A549 (cell line): ENCODE results near the gene ATP5IF1. TPM values are rescaled to one million over a fixed set of nuclear protein-coding genes. Genes with fewer than 3 reads are reported as not detected.
A peak's percentile ranks its signal among the peaks of the same experiment; 100 is the strongest.

ENCODE experiments used
- ATAC-seq, 2 experiments: fragments of 200-7000 bp in 1 of 2; fragments of >200 bp in 1 of 2; cut with Nextera tagmentation in 1 of 2; cut with Tn5 transposase in 1 of 2; 3 replicates each; pipeline versions ENCODE4 v1.8.0 to v1.9.1; 2018 to 2020; ENCODE audit warnings: mild to moderate bottlenecking in 1 of 2, moderate library complexity in 1 of 2
- CTCF ChIA-PET: fragments of 300-600 bp; sonication (Branson Sonifier 250); formaldehyde crosslinking; extraction: SDS; loops from one replicate; lab custom pipeline; 2021; ENCODE audit warnings: antibody characterized with exemption, inconsistent platforms; lab: Yijun Ruan, JAX
- POLR2A ChIA-PET: fragments of 350-600 bp; formaldehyde crosslinking; extraction: SDS; loops from one replicate; lab custom pipeline; 2021; ENCODE audit warnings: antibody characterized with exemption, inconsistent platforms; lab: Yijun Ruan, JAX
- DNase-seq, 2 experiments: peaks; one replicate each; pipeline versions ENCODE4 v3.0.0 to v3.0.0-alpha.2; 2011 to 2016; ENCODE audit warnings: low read depth in 1 of 2, low spot score in 1 of 2
- FAIRE-seq: peaks from 2 replicates; lab custom pipeline; 2011; peaks lifted over from hg19 to GRCh38; lab: Jason Lieb, UNC
- H3K27ac ChIP-seq, 2 experiments: fragments of >200 bp; sonication (Bioruptor Twin); formaldehyde crosslinking; 3 replicates each; pipeline ENCODE4 v1.5.1; 2016 to 2017
- H3K4me1 ChIP-seq: fragments of >200 bp; sonication (Bioruptor Twin); formaldehyde crosslinking; 3 replicates; pipeline ENCODE4 v1.6.1; 2016
- H3K4me2 ChIP-seq: fragments of >200 bp; sonication (Bioruptor Twin); formaldehyde crosslinking; 3 replicates; pipeline ENCODE4 v1.6.1; 2016
- H3K4me3 ChIP-seq: fragments of >200 bp; sonication (Bioruptor Twin); formaldehyde crosslinking; 3 replicates; pipeline ENCODE4 v1.5.1; 2016
- H3K9me3 ChIP-seq: fragments of >200 bp; sonication (Bioruptor Twin); formaldehyde crosslinking; 3 replicates; pipeline ENCODE4 v1.6.1; 2016
- BHLHE40 ChIP-seq: IDR thresholded peaks from 2 replicates; pipeline ENCODE4 v1.6.1; 2012; ENCODE audit warnings: low read depth, low read length, inconsistent platforms
- CEBPB ChIP-seq, 2 experiments: fragments of >200 bp in 1 of 2; sonication (Bioruptor Twin) in 1 of 2; formaldehyde crosslinking in 1 of 2; IDR thresholded peaks; 2 replicates each; pipeline ENCODE4 v1.6.1; 2012 to 2016
- CTCF ChIP-seq: fragments of >200 bp; sonication (Bioruptor Twin); formaldehyde crosslinking; IDR thresholded peaks from 3 replicates; pipeline ENCODE4 v1.5.1; 2016
- EHF ChIP-seq: fragments of 250-450 bp; sonication (Bioruptor Pico); IDR thresholded peaks from 2 replicates; pipeline ENCODE4 v1.5.0; 2020; ENCODE audit warnings: mild to moderate bottlenecking
- EP300 ChIP-seq, 2 experiments: fragments of >200 bp; sonication (Bioruptor Twin); formaldehyde crosslinking; IDR thresholded peaks; 2 replicates in 1 of 2; 3 replicates in 1 of 2; pipeline ENCODE4 v1.6.1; 2016 to 2017
- FOSL2 ChIP-seq, 2 experiments: fragments of 450-650 bp in 1 of 2; fragments of >200 bp in 1 of 2; sonication (Bioruptor Twin) in 1 of 2; formaldehyde crosslinking; IDR thresholded peaks; 2 replicates each; pipeline versions ENCODE4 v1.5.0 to v1.6.1; 2016 to 2020; ENCODE audit warnings: mild to moderate bottlenecking in 1 of 2, moderate library complexity in 1 of 2
- JUN ChIP-seq, 2 experiments: fragments of >200 bp; sonication (Bioruptor Twin); formaldehyde crosslinking; IDR thresholded peaks; 2 replicates in 1 of 2; 3 replicates in 1 of 2; pipeline ENCODE4 v1.6.1; 2016 to 2017
- KDM5A ChIP-seq: fragments of 200-600 bp; sonication (generic); IDR thresholded peaks from 2 replicates; pipeline ENCODE4 v1.6.1; 2016; ENCODE audit warnings: antibody characterized with exemption, mild to moderate bottlenecking
- PHF8 ChIP-seq: fragments of 200-600 bp; sonication (generic); IDR thresholded peaks from 2 replicates; pipeline ENCODE4 v1.6.1; 2016; ENCODE audit warnings: low read depth, mild to moderate bottlenecking, antibody characterized with exemption, moderate library complexity, borderline replicate concordance
- RAD21 ChIP-seq, 2 experiments: fragments of >200 bp in 1 of 2; sonication (Bioruptor Twin) in 1 of 2; formaldehyde crosslinking in 1 of 2; IDR thresholded peaks in 1 of 2; conservative IDR thresholded peaks in 1 of 2; 2 replicates in 1 of 2; 3 replicates in 1 of 2; pipeline ENCODE4 v1.6.1; 2012 to 2018; ENCODE audit warnings: inconsistent platforms in 1 of 2
- RARB ChIP-seq: fragments of 250-450 bp; sonication (Bioruptor Pico); IDR thresholded peaks from 2 replicates; pipeline ENCODE4 v1.8.0; 2021; ENCODE audit warnings: mild to moderate bottlenecking, moderate library complexity
- ZFP36 ChIP-seq: fragments of 450-650 bp; IDR thresholded peaks from 2 replicates; pipeline ENCODE4 v1.6.1; 2014; ENCODE audit warnings: borderline replicate concordance; ENCODE audit not compliant: partially characterized antibody
- ZSCAN20 ChIP-seq: fragments of 250-450 bp; sonication (Bioruptor Pico); IDR thresholded peaks from 2 replicates; pipeline ENCODE4 v1.8.0; 2022; ENCODE audit warnings: mild to moderate bottlenecking, moderate library complexity
- WGBS: methylation state at CpG from one replicate; pipeline ENCODE4 v1.1.6; 2017; ENCODE audit errors: missing lambda C conversion rate; 5-methylcytosine and 5-hydroxymethylcytosine counted together
- polyA plus RNA-seq, 4 experiments: library from polyadenylated mRNA; depleted of rRNA in 3 of 4; stranded (reverse); fragments of >200 nt; fragmentation: RNase III in 1 of 4; extraction: RNeasy Plus Mini Kit Qiagen cat#74134 plus additional on column Dnase treatment in 1 of 4; gene quantifications; 2 replicates in 3 of 4; 3 replicates in 1 of 4; pipeline ENCODE4 v1.2.3, GENCODE V29; 2011 to 2017
- TF ChIP-seq, protein P1 (sequence below): fragments of >200 bp; sonication (Bioruptor Twin); formaldehyde crosslinking; IDR thresholded peaks from 2 replicates; pipeline ENCODE4 v1.6.1; 2016
- TF ChIP-seq, protein P2 (sequence below): fragments of >200 bp; sonication (Bioruptor Twin); formaldehyde crosslinking; IDR thresholded peaks from 3 replicates; pipeline ENCODE4 v1.6.1; 2016

ATP5IF1 gene
- polyA plus RNA-seq, 2 of the 4 experiments (the other 2 are of a cell fraction), result 178 to 234 TPM

DNA sequence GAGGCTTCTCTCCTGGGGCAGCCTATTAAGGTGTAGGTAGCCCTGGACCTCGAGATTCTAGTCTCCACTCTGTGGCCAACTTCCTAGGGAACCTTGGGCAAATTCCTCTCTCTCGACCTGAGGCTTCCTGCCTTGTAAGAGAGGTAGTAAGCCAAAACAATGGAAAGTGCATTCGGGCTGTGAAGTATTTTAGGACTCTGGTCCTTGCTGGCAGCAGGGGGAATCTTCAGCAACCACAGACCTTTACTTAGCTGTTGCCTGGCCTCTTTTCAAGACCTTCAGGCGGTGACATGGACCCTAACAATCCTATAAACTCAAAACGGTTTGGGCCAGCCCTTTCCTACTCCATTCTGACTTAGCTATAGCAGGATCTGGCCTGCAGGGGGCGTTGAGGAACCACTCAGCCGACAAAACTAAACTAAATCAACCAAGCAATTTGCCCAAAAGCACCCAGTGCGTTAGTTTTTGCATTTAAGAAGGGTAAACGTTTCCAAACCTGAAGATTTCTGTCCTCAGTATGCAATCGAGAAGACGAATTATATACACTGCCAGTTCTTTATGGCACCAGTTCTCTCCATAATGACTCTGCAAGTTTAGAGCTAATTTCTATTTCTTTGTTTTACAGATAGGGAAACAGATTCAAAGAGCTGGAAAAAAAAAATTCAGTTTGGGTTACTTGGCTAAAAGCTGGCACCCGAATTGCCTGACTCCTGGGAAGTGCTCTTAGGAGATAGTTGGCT, 12.5 kb downstream of the ATP5IF1 start (continued):
- TF ChIP-seq KDM5A (no peak), EP300 (IDR thresholded peaks at IDR 0.05) (no peak), RARB (CRISPR knock-in tag) (no peak), ZFP36 (no peak), EHF (no peak), ZSCAN20 (CRISPR knock-in tag) (no peak), FOSL2 (IDR thresholded peaks at IDR 0.05) (no peak), FOSL2 (CRISPR knock-in tag; IDR thresholded peaks at IDR 0.05) (no peak), CTCF (peak; percentile 78)
- TF ChIP-seq, protein P1, sequence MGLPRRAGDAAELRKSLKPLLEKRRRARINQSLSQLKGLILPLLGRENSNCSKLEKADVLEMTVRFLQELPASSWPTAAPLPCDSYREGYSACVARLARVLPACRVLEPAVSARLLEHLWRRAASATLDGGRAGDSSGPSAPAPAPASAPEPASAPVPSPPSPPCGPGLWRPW, result no peak
- TF ChIP-seq, protein P2, sequence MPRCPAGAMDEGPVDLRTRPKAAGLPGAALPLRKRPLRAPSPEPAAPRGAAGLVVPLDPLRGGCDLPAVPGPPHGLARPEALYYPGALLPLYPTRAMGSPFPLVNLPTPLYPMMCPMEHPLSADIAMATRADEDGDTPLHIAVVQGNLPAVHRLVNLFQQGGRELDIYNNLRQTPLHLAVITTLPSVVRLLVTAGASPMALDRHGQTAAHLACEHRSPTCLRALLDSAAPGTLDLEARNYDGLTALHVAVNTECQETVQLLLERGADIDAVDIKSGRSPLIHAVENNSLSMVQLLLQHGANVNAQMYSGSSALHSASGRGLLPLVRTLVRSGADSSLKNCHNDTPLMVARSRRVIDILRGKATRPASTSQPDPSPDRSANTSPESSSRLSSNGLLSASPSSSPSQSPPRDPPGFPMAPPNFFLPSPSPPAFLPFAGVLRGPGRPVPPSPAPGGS, result no peak

- TF ChIP-seq BHLHE40 (no peak), RAD21 (conservative IDR thresholded peaks at IDR 0.05 in 1 of 2, IDR thresholded peaks at IDR 0.05 in 1 of 2) (no peak), CEBPB (IDR thresholded peaks at IDR 0.05) (peak; percentile 70 to 76; a peak in 3 of 4 replicates), JUN (IDR thresholded peaks at IDR 0.05) (peak; percentile 29 to 56; a peak in 2 of 5 replicates), EP300 (IDR thresholded peaks at IDR 0.05) (0 out of 5 replicates have a peak, but pooled peaks of 1 of the 2 experiments have one; percentile 16), PHF8 (no peak)
- TF ChIP-seq, protein P2, result 0 out of 3 replicates have a peak, but pooled peaks have one; percentile 21
- FAIRE-seq, result no peak
- Histone ChIP-seq H3K4me2 (peak overlapping the region; percentile 90), H3K9me3 (no peaks in the 10 kb centered on the region), H3K4me3 (peak overlapping the region; percentile 29; the same call in 1 of the 3 replicates), H3K27ac (peak overlapping the region; percentile 74 to 85), H3K4me1 (peaks cover 45% of the 10 kb centered on the region)
- ChIA-PET CTCF (interaction anchor here (0.6 to 4.8 kb wide), 39 partner anchors 10 to 374 kb away, joined by 3 to 47 read pairs (median 5); partner anchors contain the start of genes ATP5IF1, DNAJC8, MED18 and PHACTR4), POLR2A (interaction anchor here (0.5 to 2.0 kb wide), 19 partner anchors 10 to 399 kb away, joined by 3 to 25 read pairs (median 3); partner anchors contain the start of genes ATP5IF1, MED18, PHACTR4 and RNU11)
- DNase-seq, result peak; percentile 57 to 83
- ATAC-seq, result peak; percentile 30 to 68
- WGBS, result 16% methylated on average over 3 of the region's 3 CpGs
Observed at GRCh38 chr1:28249013-28249865, 13.3 kb downstream of the ATP5IF1 start.
